K562 (cell line): ENCODE data around the gene CIB2. TPM values are rescaled to one million over a fixed set of nuclear protein-coding genes. Genes with fewer than 3 reads are reported as not detected.

Experiments
- CCNT2 ChIP-seq: IDR thresholded peaks from 2 replicates; pipeline ENCODE4 v1.6.1; 2011; ENCODE audit warnings: borderline replicate concordance, low read depth, mild to moderate bottlenecking, moderate library complexity, mixed read lengths, low read length; ENCODE audit not compliant: insufficient read length; ENCODE audit errors: extremely low read depth
- MECOM ChIP-seq: fragments of 250-450 bp; sonication (Bioruptor Pico); IDR thresholded peaks from 2 replicates; pipeline ENCODE4 v1.8.0; 2022; ENCODE audit warnings: inconsistent platforms
- PHF8 ChIP-seq: fragments of 200-600 bp; sonication (generic); IDR thresholded peaks from 2 replicates; pipeline ENCODE4 v1.6.1; 2012; ENCODE audit warnings: mixed run types, mild to moderate bottlenecking, inconsistent platforms, low read length, moderate library complexity, borderline replicate concordance
- SRF ChIP-seq, 2 experiments: fragments of 250-450, 450-650 bp in 1 of 2; sonication (Bioruptor Pico) in 1 of 2; sonication (generic) in 1 of 2; formaldehyde crosslinking; IDR thresholded peaks; 2 replicates each; pipeline versions ENCODE4 v1.5.0 to v1.5.1; 2020 to 2022; ENCODE audit warnings: mild to moderate bottlenecking in 1 of 2, missing genetic modification reagents in 1 of 2
- ZNF24 ChIP-seq: fragments of 450-650 bp; IDR thresholded peaks from 2 replicates; pipeline ENCODE4 v1.6.1; 2016
- ZNF354B ChIP-seq: fragments of 250-450 bp; sonication (Bioruptor Pico); IDR thresholded peaks from 2 replicates; pipeline ENCODE4 v1.4.0; 2020
- polyA plus RNA-seq, 8 experiments: library from polyadenylated mRNA; depleted of rRNA in 4 of 8; stranded (reverse) in 5 of 8; unstranded in 3 of 8; fragments of >200 nt; fragmentation: Nextera tagmentation in 2 of 8; fragmentation: Illumina TruSeq in 1 of 8; extraction: Ambion mirVana in 2 of 8; extraction: Trizol in 1 of 8; gene quantifications; 2 replicates each; pipeline versions ENCODE4 v1.2.1 to v1.2.3, GENCODE V29; 2011 to 2014; ENCODE audit warnings: inconsistent platforms in 1 of 8, missing spikeins in 1 of 8
- total RNA-seq, 7 experiments: library from RNA; depleted of rRNA in 6 of 7; stranded (reverse); fragments of >200 nt in 6 of 7; fragmentation: Illumina TruSeq in 2 of 7; extraction: Trizol in 2 of 7; gene quantifications; 2 replicates each; pipeline versions ENCODE4 v1.2.1 to v1.2.3, GENCODE V29; 2011 to 2021; ENCODE audit warnings: low replicate concordance in 1 of 7
- TF ChIP-seq, protein P1 (sequence below): sonication (generic); formaldehyde crosslinking; IDR thresholded peaks from 2 replicates; pipeline ENCODE4 v1.8.1; 2022; ENCODE audit warnings: missing genetic modification reagents
- TF ChIP-seq, protein P2 (sequence below): fragments of 250-450 bp; sonication (Bioruptor Pico); IDR thresholded peaks from 2 replicates; pipeline ENCODE4 v1.6.1; 2021; ENCODE audit warnings: mild to moderate bottlenecking
- TF ChIP-seq, protein P3 (sequence below): fragments of 450-650 bp; IDR thresholded peaks from 2 replicates; pipeline ENCODE4 v1.6.1; 2016; ENCODE audit warnings: low read depth, mild to moderate bottlenecking, moderate library complexity
- TF ChIP-seq, protein P4 (sequence below): fragments of 200-600 bp; sonication (generic); IDR thresholded peaks from one replicate; pipeline ENCODE4 v1.6.1; 2012; ENCODE audit warnings: mild to moderate bottlenecking, low read depth, low read length, inconsistent platforms
- TF ChIP-seq, protein P5 (sequence below): IDR thresholded peaks from 2 replicates; pipeline ENCODE4 v1.6.1; 2016; ENCODE audit warnings: missing genetic modification characterization, missing compliant biosample characterization

The CIB2 gene
- total and polyA plus RNA-seq, 9 of the 15 experiments (the other 6 are each of a cell fraction or from before 2014, with no cell fraction given): 1.5 to 37.4 (median 19.4) TPM

DNA sequence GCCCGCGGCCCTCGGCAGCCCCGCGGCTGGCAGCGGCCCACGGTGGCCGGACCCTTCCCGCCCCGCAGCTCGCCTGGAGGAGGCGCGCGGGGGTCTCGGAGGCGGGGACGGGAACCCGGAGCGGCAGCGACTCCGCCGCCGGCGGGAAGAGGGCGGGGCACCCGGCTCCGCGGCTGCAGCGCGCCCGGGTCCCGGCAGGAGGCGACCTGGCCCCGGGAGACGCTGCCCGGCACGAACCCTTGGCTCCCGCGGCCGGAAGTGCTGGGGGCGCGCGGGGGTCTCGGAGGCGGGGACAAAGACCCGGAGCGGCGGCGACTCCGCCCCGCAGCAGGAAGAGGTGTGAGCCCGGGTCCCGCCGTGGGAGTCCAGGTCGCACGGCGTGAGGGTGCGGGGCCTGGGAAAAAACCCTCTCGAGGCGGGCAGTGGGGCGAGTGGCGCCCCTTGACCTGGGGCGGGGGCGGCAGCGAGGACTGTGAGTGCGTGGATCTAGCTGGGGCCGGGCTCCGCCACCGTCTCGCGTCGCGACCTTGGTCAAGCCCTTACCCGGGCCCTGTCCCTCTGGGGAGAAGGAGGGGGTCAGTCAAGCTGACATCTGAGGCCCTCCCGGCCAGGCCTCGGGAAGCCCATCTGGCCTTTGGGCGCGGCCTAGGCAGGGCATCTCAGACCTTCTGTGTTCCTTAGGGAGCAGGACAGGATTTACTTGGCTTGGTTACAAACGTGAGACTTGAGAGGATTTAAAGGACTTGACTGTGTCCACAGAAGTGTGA lies at the start of gene CIB2 (continued):
- TF ChIP-seq, protein P1, sequence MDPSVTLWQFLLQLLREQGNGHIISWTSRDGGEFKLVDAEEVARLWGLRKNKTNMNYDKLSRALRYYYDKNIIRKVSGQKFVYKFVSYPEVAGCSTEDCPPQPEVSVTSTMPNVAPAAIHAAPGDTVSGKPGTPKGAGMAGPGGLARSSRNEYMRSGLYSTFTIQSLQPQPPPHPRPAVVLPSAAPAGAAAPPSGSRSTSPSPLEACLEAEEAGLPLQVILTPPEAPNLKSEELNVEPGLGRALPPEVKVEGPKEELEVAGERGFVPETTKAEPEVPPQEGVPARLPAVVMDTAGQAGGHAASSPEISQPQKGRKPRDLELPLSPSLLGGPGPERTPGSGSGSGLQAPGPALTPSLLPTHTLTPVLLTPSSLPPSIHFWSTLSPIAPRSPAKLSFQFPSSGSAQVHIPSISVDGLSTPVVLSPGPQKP (CRISPR knock-in tag): 0 out of 2 replicates have a peak, but pooled peaks have one; percentile 41
- TF ChIP-seq MECOM (CRISPR knock-in tag): no peak
- peak; percentile 88; the same call in 1 of the 2 replicates for TF ChIP-seq PHF8
- TF ChIP-seq ZNF354B (CRISPR knock-in tag): no peak
- TF ChIP-seq, protein P2, sequence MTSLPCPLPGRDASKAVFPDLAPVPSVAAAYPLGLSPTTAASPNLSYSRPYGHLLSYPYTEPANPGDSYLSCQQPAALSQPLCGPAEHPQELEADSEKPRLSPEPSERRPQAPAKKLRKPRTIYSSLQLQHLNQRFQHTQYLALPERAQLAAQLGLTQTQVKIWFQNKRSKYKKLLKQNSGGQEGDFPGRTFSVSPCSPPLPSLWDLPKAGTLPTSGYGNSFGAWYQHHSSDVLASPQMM (CRISPR knock-in tag): no peak
- no peak for TF ChIP-seq SRF (CRISPR knock-in tag; IDR thresholded peaks at IDR 0.05)
- TF ChIP-seq, protein P3, sequence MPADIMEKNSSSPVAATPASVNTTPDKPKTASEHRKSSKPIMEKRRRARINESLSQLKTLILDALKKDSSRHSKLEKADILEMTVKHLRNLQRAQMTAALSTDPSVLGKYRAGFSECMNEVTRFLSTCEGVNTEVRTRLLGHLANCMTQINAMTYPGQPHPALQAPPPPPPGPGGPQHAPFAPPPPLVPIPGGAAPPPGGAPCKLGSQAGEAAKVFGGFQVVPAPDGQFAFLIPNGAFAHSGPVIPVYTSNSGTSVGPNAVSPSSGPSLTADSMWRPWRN: no peak
- 0 out of 2 replicates have a peak, but pooled peaks have one; percentile 37 for TF ChIP-seq ZNF24
- TF ChIP-seq, protein P4, sequence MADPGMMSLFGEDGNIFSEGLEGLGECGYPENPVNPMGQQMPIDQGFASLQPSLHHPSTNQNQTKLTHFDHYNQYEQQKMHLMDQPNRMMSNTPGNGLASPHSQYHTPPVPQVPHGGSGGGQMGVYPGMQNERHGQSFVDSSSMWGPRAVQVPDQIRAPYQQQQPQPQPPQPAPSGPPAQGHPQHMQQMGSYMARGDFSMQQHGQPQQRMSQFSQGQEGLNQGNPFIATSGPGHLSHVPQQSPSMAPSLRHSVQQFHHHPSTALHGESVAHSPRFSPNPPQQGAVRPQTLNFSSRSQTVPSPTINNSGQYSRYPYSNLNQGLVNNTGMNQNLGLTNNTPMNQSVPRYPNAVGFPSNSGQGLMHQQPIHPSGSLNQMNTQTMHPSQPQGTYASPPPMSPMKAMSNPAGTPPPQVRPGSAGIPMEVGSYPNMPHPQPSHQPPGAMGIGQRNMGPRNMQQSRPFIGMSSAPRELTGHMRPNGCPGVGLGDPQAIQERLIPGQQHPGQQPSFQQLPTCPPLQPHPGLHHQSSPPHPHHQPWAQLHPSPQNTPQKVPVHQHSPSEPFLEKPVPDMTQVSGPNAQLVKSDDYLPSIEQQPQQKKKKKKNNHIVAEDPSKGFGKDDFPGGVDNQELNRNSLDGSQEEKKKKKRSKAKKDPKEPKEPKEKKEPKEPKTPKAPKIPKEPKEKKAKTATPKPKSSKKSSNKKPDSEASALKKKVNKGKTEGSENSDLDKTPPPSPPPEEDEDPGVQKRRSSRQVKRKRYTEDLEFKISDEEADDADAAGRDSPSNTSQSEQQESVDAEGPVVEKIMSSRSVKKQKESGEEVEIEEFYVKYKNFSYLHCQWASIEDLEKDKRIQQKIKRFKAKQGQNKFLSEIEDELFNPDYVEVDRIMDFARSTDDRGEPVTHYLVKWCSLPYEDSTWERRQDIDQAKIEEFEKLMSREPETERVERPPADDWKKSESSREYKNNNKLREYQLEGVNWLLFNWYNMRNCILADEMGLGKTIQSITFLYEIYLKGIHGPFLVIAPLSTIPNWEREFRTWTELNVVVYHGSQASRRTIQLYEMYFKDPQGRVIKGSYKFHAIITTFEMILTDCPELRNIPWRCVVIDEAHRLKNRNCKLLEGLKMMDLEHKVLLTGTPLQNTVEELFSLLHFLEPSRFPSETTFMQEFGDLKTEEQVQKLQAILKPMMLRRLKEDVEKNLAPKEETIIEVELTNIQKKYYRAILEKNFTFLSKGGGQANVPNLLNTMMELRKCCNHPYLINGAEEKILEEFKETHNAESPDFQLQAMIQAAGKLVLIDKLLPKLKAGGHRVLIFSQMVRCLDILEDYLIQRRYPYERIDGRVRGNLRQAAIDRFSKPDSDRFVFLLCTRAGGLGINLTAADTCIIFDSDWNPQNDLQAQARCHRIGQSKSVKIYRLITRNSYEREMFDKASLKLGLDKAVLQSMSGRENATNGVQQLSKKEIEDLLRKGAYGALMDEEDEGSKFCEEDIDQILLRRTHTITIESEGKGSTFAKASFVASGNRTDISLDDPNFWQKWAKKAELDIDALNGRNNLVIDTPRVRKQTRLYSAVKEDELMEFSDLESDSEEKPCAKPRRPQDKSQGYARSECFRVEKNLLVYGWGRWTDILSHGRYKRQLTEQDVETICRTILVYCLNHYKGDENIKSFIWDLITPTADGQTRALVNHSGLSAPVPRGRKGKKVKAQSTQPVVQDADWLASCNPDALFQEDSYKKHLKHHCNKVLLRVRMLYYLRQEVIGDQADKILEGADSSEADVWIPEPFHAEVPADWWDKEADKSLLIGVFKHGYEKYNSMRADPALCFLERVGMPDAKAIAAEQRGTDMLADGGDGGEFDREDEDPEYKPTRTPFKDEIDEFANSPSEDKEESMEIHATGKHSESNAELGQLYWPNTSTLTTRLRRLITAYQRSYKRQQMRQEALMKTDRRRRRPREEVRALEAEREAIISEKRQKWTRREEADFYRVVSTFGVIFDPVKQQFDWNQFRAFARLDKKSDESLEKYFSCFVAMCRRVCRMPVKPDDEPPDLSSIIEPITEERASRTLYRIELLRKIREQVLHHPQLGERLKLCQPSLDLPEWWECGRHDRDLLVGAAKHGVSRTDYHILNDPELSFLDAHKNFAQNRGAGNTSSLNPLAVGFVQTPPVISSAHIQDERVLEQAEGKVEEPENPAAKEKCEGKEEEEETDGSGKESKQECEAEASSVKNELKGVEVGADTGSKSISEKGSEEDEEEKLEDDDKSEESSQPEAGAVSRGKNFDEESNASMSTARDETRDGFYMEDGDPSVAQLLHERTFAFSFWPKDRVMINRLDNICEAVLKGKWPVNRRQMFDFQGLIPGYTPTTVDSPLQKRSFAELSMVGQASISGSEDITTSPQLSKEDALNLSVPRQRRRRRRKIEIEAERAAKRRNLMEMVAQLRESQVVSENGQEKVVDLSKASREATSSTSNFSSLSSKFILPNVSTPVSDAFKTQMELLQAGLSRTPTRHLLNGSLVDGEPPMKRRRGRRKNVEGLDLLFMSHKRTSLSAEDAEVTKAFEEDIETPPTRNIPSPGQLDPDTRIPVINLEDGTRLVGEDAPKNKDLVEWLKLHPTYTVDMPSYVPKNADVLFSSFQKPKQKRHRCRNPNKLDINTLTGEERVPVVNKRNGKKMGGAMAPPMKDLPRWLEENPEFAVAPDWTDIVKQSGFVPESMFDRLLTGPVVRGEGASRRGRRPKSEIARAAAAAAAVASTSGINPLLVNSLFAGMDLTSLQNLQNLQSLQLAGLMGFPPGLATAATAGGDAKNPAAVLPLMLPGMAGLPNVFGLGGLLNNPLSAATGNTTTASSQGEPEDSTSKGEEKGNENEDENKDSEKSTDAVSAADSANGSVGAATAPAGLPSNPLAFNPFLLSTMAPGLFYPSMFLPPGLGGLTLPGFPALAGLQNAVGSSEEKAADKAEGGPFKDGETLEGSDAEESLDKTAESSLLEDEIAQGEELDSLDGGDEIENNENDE: no peak
- TF ChIP-seq, protein P5, sequence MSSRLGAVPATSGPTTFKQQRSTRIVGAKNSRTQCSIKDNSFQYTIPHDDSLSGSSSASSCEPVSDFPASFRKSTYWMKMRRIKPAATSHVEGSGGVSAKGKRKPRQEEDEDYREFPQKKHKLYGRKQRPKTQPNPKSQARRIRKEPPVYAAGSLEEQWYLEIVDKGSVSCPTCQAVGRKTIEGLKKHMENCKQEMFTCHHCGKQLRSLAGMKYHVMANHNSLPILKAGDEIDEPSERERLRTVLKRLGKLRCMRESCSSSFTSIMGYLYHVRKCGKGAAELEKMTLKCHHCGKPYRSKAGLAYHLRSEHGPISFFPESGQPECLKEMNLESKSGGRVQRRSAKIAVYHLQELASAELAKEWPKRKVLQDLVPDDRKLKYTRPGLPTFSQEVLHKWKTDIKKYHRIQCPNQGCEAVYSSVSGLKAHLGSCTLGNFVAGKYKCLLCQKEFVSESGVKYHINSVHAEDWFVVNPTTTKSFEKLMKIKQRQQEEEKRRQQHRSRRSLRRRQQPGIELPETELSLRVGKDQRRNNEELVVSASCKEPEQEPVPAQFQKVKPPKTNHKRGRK: no peak
- TF ChIP-seq CCNT2: peak; percentile 72
